ENCODE results near the gene TAS1R2. TPM values are rescaled to one million over a fixed set of nuclear protein-coding genes. Genes with fewer than 3 reads are reported as not detected.
A peak's percentile ranks its signal among the peaks of the same experiment; 100 is the strongest.

TAS1R2 gene
- total RNA-seq, 3 donors from 2014 or later: not detected

- Histone ChIP-seq H3K27me3 (no peaks in the 10 kb centered on the region), H3K9me3 (no peaks in the 10 kb centered on the region), H3K27ac (no peak overlapping the region), H3K4me3 (no peak overlapping the region), H3K4me1 (no peaks in the 10 kb centered on the region), H3K36me3 (no peaks in the 10 kb centered on the region)
- no peak for DNase-seq (ENCODE audit: low spot score in 2 of 2)
- intact Hi-C loops (cut with DNase I; ENCODE audit: low total_unique reads): no loop called here
- TF ChIP-seq POLR2A (IDR thresholded peaks at IDR 0.05): no peak
- no peak for TF ChIP-seq CTCF (IDR thresholded peaks at IDR 0.05)
- TF ChIP-seq POLR2AphosphoS5 (IDR thresholded peaks at IDR 0.05): no peak
Observed at GRCh38 chr1:18877282-18877681, 17.8 kb upstream of the TAS1R2 start.

GRCh38 chr1:18876210-18876609 is 16.8 kb upstream of the TAS1R2 start:
- intact Hi-C loops (cut with DNase I; ENCODE audit: low total_unique reads): no loop called here
- H3K4me1 ChIP-seq: no peaks in the 10 kb centered on the region
- TF ChIP-seq POLR2A (IDR thresholded peaks at IDR 0.05): no peak
- no peak for TF ChIP-seq POLR2AphosphoS5 (IDR thresholded peaks at IDR 0.05)
- no peak for TF ChIP-seq CTCF (IDR thresholded peaks at IDR 0.05)
- no peaks in the 10 kb centered on the region for H3K27me3 ChIP-seq
- no peak overlapping the region for H3K27ac ChIP-seq
- no peak for DNase-seq (ENCODE audit: low spot score in 2 of 2)
- no peaks in the 10 kb centered on the region for H3K36me3 ChIP-seq
- H3K9me3 ChIP-seq: no peaks in the 10 kb centered on the region
- H3K4me3 ChIP-seq: no peak overlapping the region

GRCh38 chr1:18875796-18876128 is 16.3 kb upstream of the TAS1R2 start:
- Histone ChIP-seq H3K27me3 (no peaks in the 10 kb centered on the region), H3K36me3 (no peaks in the 10 kb centered on the region), H3K4me3 (no peak overlapping the region), H3K27ac (no peak overlapping the region), H3K9me3 (no peaks in the 10 kb centered on the region), H3K4me1 (no peaks in the 10 kb centered on the region)
- intact Hi-C loops (cut with DNase I; ENCODE audit: low total_unique reads): no loop called here
- no peak for DNase-seq (ENCODE audit: low spot score in 2 of 2)
- TF ChIP-seq POLR2AphosphoS5 (IDR thresholded peaks at IDR 0.05) (no peak), POLR2A (IDR thresholded peaks at IDR 0.05) (no peak), CTCF (IDR thresholded peaks at IDR 0.05) (no peak)

GRCh38 chr1:18875107-18875795 is 15.8 kb upstream of the TAS1R2 start:
- TF ChIP-seq CTCF (IDR thresholded peaks at IDR 0.05) (peak; percentile 44 to 78 (median 64)), POLR2AphosphoS5 (IDR thresholded peaks at IDR 0.05) (no peak)
- peak; percentile 74 to 87 for DNase-seq (ENCODE audit: low spot score in 2 of 2)
- H3K27ac ChIP-seq: no peak overlapping the region
- no peaks in the 10 kb centered on the region for H3K36me3 ChIP-seq
- intact Hi-C loops (cut with DNase I; ENCODE audit: low total_unique reads): no loop called here
- H3K9me3 ChIP-seq: no peaks in the 10 kb centered on the region
- H3K4me1 ChIP-seq: no peaks in the 10 kb centered on the region
- H3K4me3 ChIP-seq: no peak overlapping the region
- H3K27me3 ChIP-seq: no peaks in the 10 kb centered on the region

- Histone ChIP-seq H3K27me3 (no peaks in the 10 kb centered on the region), H3K36me3 (no peaks in the 10 kb centered on the region)
- intact Hi-C loops (cut with DNase I; ENCODE audit: low total_unique reads): no loop called here
Observed at GRCh38 chr1:18874600-18874999, 15.1 kb upstream of the TAS1R2 start.

More at GRCh38 chr1:18874600-18874999, 15.1 kb upstream of the TAS1R2 start:
- no peaks in the 10 kb centered on the region for H3K4me1 ChIP-seq
- H3K4me3 ChIP-seq: no peak overlapping the region
- no peak overlapping the region for H3K27ac ChIP-seq
- peak in 1 of 2 donors; percentile 35 for DNase-seq (ENCODE audit: low spot score in 2 of 2)
- TF ChIP-seq POLR2A (IDR thresholded peaks at IDR 0.05) (no peak), CTCF (IDR thresholded peaks at IDR 0.05) (no peak), POLR2AphosphoS5 (IDR thresholded peaks at IDR 0.05) (no peak)
- no peaks in the 10 kb centered on the region for H3K9me3 ChIP-seq
